Stimulated activated memory B cell treated with anti-CD40 and anti-IgM and Interleukin-4, amounts not matched to agents 10 μg/mL and 1 μg/mL and 100 μg/mL, for 72 hours (primary cell): ENCODE measurements around the gene GLRA1.

Experiments used
- ATAC-seq: fragments of 150-1000 bp; cut with Tn5 transposase; 2 replicates; pipeline ENCODE4 v1.10.0; 2021
- H3K27ac Mint-ChIP-seq: one replicate; pipeline ENCODE4 v1.8.0; 2022; ENCODE audit warnings: mild to moderate bottlenecking, mixed read lengths
- H3K27me3 Mint-ChIP-seq: one replicate; pipeline ENCODE4 v1.8.0; 2022; ENCODE audit warnings: mixed read lengths
- H3K36me3 Mint-ChIP-seq: one replicate; pipeline ENCODE4 v1.8.0; 2022; ENCODE audit warnings: mixed read lengths
- H3K4me1 Mint-ChIP-seq: one replicate; pipeline ENCODE4 v1.8.0; 2022; ENCODE audit warnings: mixed read lengths
- H3K4me3 Mint-ChIP-seq: one replicate; pipeline ENCODE4 v1.8.0; 2022; ENCODE audit warnings: mild to moderate bottlenecking, moderate library complexity, mixed read lengths
- H3K9me3 Mint-ChIP-seq: one replicate; pipeline ENCODE4 v1.8.0; 2022; ENCODE audit warnings: mixed read lengths

Gene GLRA1

GRCh38 chr5:151829370-151829769, 95.3 kb downstream of the GLRA1 start:
- Mint-ChIP-seq H3K27ac (no peak overlapping the region), H3K9me3 (peaks cover 16% of the 10 kb centered on the region), H3K36me3 (peaks cover 66% of the 10 kb centered on the region), H3K27me3 (no peaks in the 10 kb centered on the region), H3K4me1 (peaks cover 4% of the 10 kb centered on the region), H3K4me3 (no peak overlapping the region)
- no peak for ATAC-seq

GRCh38 chr5:151825445-151825844, 99.2 kb downstream of the GLRA1 start:
- H3K27ac Mint-ChIP-seq, result no peak overlapping the region

DNA sequence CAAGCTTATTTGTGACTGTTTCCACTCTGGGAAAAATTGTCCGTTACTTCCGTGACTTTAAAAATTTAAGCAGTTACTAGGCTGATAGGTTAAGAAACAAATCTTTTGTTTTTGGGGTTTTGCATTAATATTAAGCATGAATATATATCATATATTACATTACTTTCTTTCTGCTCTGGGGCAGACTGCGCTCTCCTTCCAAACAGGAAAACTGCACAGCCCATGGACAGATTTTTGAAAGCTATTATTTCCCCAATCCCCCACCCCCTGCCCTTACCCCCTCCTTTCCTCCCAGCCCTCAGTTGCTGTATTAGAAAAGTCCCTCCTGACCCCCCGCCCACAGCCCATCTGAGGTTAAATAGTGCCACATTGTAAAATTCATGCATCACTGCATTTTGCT, 102.5 kb downstream of the GLRA1 start:
- H3K4me3 Mint-ChIP-seq, result no peak overlapping the region
- H3K9me3 Mint-ChIP-seq, result no peaks in the 10 kb centered on the region
- H3K36me3 Mint-ChIP-seq, result peaks cover 31% of the 10 kb centered on the region
- peaks cover 4% of the 10 kb centered on the region for H3K4me1 Mint-ChIP-seq
- no peaks in the 10 kb centered on the region for H3K27me3 Mint-ChIP-seq
- ATAC-seq, result no peak
- H3K27ac Mint-ChIP-seq, result no peak overlapping the region

More at GRCh38 chr5:151825445-151825844, 99.2 kb downstream of the GLRA1 start:
- no peaks in the 10 kb centered on the region for H3K27me3 Mint-ChIP-seq
- ATAC-seq, result no peak
- H3K4me1 Mint-ChIP-seq, result peaks cover 4% of the 10 kb centered on the region
- no peaks in the 10 kb centered on the region for H3K9me3 Mint-ChIP-seq
- peaks cover 50% of the 10 kb centered on the region for H3K36me3 Mint-ChIP-seq
- no peak overlapping the region for H3K4me3 Mint-ChIP-seq

- H3K36me3 Mint-ChIP-seq, result peaks cover 32% of the 10 kb centered on the region
- peaks cover 4% of the 10 kb centered on the region for H3K4me1 Mint-ChIP-seq
- no peaks in the 10 kb centered on the region for H3K9me3 Mint-ChIP-seq
- ATAC-seq, result no peak
- H3K4me3 Mint-ChIP-seq, result no peak overlapping the region
- no peak overlapping the region for H3K27ac Mint-ChIP-seq
- no peaks in the 10 kb centered on the region for H3K27me3 Mint-ChIP-seq
Measured at GRCh38 chr5:151820903-151821302, 103.7 kb downstream of the GLRA1 start.

DNA sequence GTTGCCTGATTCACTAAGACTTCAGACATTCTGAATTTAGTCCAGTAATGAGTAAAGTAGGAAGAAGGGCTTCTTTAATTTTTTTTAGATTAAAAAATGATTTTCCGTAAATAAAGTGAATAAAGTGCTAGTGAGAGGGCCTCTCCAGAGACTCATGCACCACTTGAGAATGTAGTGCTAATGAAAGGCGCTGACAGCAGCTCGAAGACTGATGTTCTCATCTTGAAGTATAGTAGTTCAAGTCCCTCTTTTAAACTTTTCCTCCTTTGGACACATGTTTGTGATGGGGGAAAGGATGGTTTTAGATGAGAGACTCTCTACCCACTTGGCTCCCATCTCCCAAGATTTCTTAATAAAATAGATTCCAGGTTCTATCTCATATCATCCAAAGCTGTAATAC, 104.4 kb downstream of the GLRA1 start:
- Mint-ChIP-seq H3K9me3 (no peaks in the 10 kb centered on the region), H3K4me3 (no peak overlapping the region), H3K36me3 (peaks cover 26% of the 10 kb centered on the region), H3K4me1 (peaks cover under 1% of the 10 kb centered on the region), H3K27ac (no peak overlapping the region), H3K27me3 (no peaks in the 10 kb centered on the region)
- ATAC-seq, result no peak

DNA sequence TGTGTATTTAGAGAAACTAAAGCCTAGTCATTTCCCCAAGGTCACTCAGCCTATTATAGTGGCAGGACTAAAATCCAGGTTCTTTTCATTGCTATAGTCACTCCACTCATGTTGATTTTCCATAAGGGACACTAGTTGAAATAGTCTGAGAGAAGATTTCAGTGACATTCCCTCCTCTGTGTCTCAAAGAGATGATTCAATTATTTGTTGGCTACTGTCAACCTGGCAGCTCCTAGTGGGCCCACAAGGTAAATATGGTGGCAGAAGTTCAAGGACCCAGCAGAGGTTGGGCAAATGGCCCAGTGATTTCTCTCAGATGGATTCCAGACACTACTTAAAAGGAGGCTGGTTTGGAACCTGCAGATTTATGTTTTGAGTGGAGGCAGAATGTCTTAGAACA, 104.8 kb downstream of the GLRA1 start:
- Mint-ChIP-seq H3K9me3 (no peaks in the 10 kb centered on the region), H3K27ac (no peak overlapping the region), H3K4me1 (no peaks in the 10 kb centered on the region), H3K27me3 (no peaks in the 10 kb centered on the region), H3K4me3 (no peak overlapping the region), H3K36me3 (peaks cover 21% of the 10 kb centered on the region)
- ATAC-seq, result no peak

- H3K27me3 Mint-ChIP-seq, result no peaks in the 10 kb centered on the region
- H3K36me3 Mint-ChIP-seq, result peaks cover 46% of the 10 kb centered on the region
- ATAC-seq, result no peak
- no peak overlapping the region for H3K27ac Mint-ChIP-seq
- no peak overlapping the region for H3K4me3 Mint-ChIP-seq
- peaks cover 3% of the 10 kb centered on the region for H3K9me3 Mint-ChIP-seq
- peaks cover 12% of the 10 kb centered on the region for H3K4me1 Mint-ChIP-seq
Measured at GRCh38 chr5:151815051-151815450, 109.6 kb downstream of the GLRA1 start.

- Mint-ChIP-seq H3K4me1 (peaks cover 12% of the 10 kb centered on the region), H3K9me3 (peaks cover 3% of the 10 kb centered on the region), H3K27ac (no peak overlapping the region), H3K4me3 (no peak overlapping the region), H3K27me3 (no peaks in the 10 kb centered on the region), H3K36me3 (peaks cover 63% of the 10 kb centered on the region)
- no peak for ATAC-seq
Measured at GRCh38 chr5:151812757-151813309, 111.8 kb downstream of the GLRA1 start.

DNA sequence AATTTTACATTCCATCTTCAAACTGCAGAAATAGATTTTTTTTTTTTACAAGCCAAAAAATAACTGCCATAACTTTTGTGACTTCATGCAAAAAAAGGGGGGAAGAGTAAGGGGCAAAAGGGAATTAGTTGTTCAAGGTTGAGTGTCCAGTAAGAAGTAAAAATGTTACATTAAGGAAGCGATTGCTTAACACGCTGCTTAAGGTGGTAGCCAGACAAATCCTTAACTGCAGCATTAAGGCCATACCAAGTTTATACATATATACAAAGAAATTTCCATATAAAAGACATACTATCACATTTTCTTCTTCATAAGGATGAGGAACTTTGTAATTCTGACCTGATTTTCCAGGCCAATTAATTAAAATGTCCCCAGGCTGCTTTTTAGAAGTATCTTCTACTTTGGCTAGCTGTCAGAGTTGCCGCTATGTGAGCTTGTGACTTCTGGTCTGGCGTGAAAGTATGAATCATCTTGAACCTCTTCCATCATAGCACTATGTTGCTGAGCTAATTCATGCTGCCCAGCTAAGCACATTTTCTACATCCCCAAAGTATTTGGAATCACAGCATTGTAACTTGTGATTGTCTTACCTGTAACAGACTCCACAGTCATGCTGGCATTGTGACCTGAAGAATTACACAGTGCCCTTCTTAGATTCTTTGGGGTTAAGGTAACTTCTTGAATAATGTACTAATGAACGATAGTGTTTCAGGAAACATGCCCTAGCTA, 112.9 kb downstream of the GLRA1 start:
- Mint-ChIP-seq H3K27me3 (no peaks in the 10 kb centered on the region), H3K27ac (no peak overlapping the region), H3K36me3 (peaks cover 66% of the 10 kb centered on the region), H3K4me3 (no peak overlapping the region), H3K9me3 (peaks cover 3% of the 10 kb centered on the region), H3K4me1 (peaks cover 12% of the 10 kb centered on the region)
- no peak for ATAC-seq

GRCh38 chr5:151810897-151811296, 113.8 kb downstream of the GLRA1 start:
- H3K27me3 Mint-ChIP-seq, result no peaks in the 10 kb centered on the region
- peaks cover 68% of the 10 kb centered on the region for H3K36me3 Mint-ChIP-seq
- H3K9me3 Mint-ChIP-seq, result peaks cover 3% of the 10 kb centered on the region
- peak overlapping the region; percentile 21 for H3K27ac Mint-ChIP-seq
- peaks cover 14% of the 10 kb centered on the region for H3K4me1 Mint-ChIP-seq
- no peak for ATAC-seq
- no peak overlapping the region for H3K4me3 Mint-ChIP-seq

GRCh38 chr5:151810449-151810848, 114.2 kb downstream of the GLRA1 start:
- H3K9me3 Mint-ChIP-seq, result peaks cover 3% of the 10 kb centered on the region
- peaks cover 72% of the 10 kb centered on the region for H3K36me3 Mint-ChIP-seq
- no peaks in the 10 kb centered on the region for H3K27me3 Mint-ChIP-seq
- no peak for ATAC-seq
- H3K4me3 Mint-ChIP-seq, result no peak overlapping the region
- peaks cover 18% of the 10 kb centered on the region for H3K4me1 Mint-ChIP-seq
- peak overlapping the region; percentile 21 for H3K27ac Mint-ChIP-seq

GRCh38 chr5:151808451-151809169, 116.0 kb downstream of the GLRA1 start:
- no peaks in the 10 kb centered on the region for H3K27me3 Mint-ChIP-seq
- peaks cover 81% of the 10 kb centered on the region for H3K36me3 Mint-ChIP-seq
- no peak overlapping the region for H3K4me3 Mint-ChIP-seq
- peaks cover 24% of the 10 kb centered on the region for H3K4me1 Mint-ChIP-seq
- no peak overlapping the region for H3K27ac Mint-ChIP-seq
- H3K9me3 Mint-ChIP-seq, result peaks cover 3% of the 10 kb centered on the region
- no peak for ATAC-seq

DNA sequence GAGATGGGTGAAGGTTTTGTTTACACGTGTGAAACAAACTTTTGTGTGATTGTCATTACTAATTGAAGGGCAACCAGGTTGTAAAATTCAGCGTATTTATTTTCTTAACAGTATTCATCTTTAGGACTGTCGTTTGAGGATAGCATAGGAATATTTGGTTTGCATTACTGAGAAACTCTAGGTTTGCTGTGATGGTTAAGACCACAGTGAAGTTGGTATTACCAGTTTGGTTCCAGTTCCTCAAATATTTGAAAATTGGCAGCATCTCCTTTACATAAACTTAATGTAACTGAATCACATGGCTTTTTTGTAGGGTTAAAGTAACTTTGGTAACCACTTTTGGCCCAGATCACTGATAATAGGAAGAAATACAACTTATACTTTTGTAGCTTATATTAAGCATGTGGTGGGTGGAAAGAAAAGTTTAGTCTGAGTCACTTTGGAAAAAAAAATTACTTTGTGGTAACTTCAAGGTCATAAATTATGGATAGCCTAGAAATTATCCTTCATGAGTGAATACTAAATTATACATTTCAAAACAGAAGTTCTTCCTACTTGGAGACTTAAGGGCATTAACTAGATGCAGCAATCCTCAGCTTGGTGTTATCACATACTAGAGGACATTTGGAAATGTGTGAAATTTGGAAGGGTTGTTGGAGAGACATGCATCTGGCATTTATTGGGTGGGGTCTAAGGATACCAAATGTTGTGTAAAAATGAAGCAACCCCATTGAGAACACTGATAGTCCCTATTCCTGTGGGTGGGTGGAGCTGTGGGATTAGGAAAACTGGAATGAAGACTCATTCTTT, 119.0 kb downstream of the GLRA1 start:
- Mint-ChIP-seq H3K4me3 (no peak overlapping the region), H3K27me3 (no peaks in the 10 kb centered on the region), H3K9me3 (no peaks in the 10 kb centered on the region), H3K27ac (no peak overlapping the region), H3K36me3 (peaks cover 78% of the 10 kb centered on the region), H3K4me1 (peaks cover 18% of the 10 kb centered on the region)
- ATAC-seq, result no peak

DNA sequence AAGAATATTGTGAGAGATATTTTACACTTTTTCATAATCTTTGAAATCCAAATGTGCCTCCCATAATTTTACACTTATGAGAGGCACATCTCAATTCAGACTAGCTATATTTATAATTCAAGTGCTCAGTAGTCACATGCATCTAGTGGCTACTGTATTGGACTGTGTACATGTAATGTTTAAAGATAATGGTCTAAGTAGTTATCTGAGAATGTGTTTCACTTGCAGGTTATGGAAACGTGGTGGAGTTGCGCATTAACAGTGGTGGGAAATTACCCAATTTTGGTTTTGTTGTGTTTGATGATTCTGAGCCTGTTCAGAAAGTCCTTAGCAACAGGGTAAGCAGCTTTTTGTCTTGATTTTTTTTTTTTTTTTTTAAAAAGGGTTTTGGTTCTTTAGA, 124.1 kb downstream of the GLRA1 start:
- Mint-ChIP-seq H3K27ac (no peak overlapping the region), H3K9me3 (no peaks in the 10 kb centered on the region), H3K36me3 (peaks cover 68% of the 10 kb centered on the region)

DNA sequence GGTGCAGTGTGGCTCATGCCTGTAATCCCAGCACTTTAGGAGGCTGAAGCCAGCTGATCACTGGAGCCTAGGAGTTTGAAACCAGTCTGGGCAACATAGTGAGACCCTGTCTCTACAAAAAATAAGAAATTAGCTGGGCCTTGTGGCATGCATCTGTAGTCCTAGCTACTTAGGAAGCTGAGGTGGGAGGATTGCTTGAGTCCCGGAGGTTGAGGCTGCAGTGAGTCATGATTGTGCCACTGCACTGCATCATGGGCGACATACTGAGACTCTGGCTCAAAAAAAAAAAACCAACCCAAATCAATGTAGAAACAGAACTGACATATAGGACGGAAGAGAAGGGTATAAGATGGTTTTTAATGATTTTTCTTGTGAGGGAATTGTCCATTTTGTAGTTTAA, 125.2 kb downstream of the GLRA1 start:
- peaks cover 66% of the 10 kb centered on the region for H3K36me3 Mint-ChIP-seq

More for the DNA sequence above, 124.1 kb downstream of the GLRA1 start:
- Mint-ChIP-seq H3K4me1 (peaks cover 21% of the 10 kb centered on the region), H3K4me3 (no peak overlapping the region), H3K27me3 (no peaks in the 10 kb centered on the region)
- ATAC-seq, result no peak

More for the DNA sequence above, 125.2 kb downstream of the GLRA1 start:
- H3K4me1 Mint-ChIP-seq, result peaks cover 15% of the 10 kb centered on the region
- H3K9me3 Mint-ChIP-seq, result no peaks in the 10 kb centered on the region
- H3K4me3 Mint-ChIP-seq, result no peak overlapping the region
- no peak for ATAC-seq
- H3K27me3 Mint-ChIP-seq, result no peaks in the 10 kb centered on the region
- no peak overlapping the region for H3K27ac Mint-ChIP-seq
